Lower lobe of right lung (tissue), 2 donors: ENCODE results near the gene TMEM212. TPM values are rescaled to one million over a fixed set of nuclear protein-coding genes. Genes with fewer than 3 reads are reported as not detected.

Experiments
- ATAC-seq, 2 donors: fragments of 200-7000 bp; cut with Tn5 transposase; one replicate each; pipeline ENCODE4 v1.9.1; 2020 to 2022; ENCODE audit warnings: mild to moderate bottlenecking in 2 of 2, moderate library complexity in 2 of 2
- DNase-seq: peaks from one replicate; pipeline ENCODE4 v3.0.0-alpha.2; 2020
- H3K27ac ChIP-seq: fragments of 200-600 bp; one replicate; pipeline ENCODE4 v1.8.0; 2022
- H3K27me3 ChIP-seq: fragments of 200-600 bp; one replicate; pipeline ENCODE4 v1.8.0; 2022; ENCODE audit warnings: low read depth
- H3K36me3 ChIP-seq: fragments of 200-600 bp; one replicate; pipeline ENCODE4 v1.8.0; 2022; ENCODE audit warnings: mild to moderate bottlenecking
- H3K4me1 ChIP-seq: fragments of 200-600 bp; one replicate; pipeline ENCODE4 v1.8.0; 2022
- H3K4me3 ChIP-seq: fragments of 200-600 bp; one replicate; pipeline ENCODE4 v1.8.0; 2022; ENCODE audit warnings: mild to moderate bottlenecking
- H3K9me3 ChIP-seq: fragments of 200-600 bp; one replicate; pipeline ENCODE4 v1.8.0; 2022
- CTCF ChIP-seq: fragments of 200-600 bp; IDR thresholded peaks from one replicate; pipeline ENCODE4 v1.8.0; 2022; ENCODE audit warnings: antibody characterized with exemption, mild to moderate bottlenecking
- intact Hi-C: fragments of 100-400 bp; cut with DNase I; formaldehyde crosslinking; loops from one replicate; pipeline ENCODE4 v1.11.0; 2022
- total RNA-seq: library from RNA; stranded (reverse); fragmentation: NEBNext Ultra II Directional; extraction: Animal tissue kit (Norgen Biotek cat#: 25700); gene quantifications from one replicate; pipeline ENCODE4 v1.2.1, GENCODE V29; 2021
- donor health status: DM: no; HTN: yes; CAD: no; lungs with severe emphysema.

The TMEM212 gene
- total RNA-seq, 1 donor from 2014 or later, result 5.2 TPM

- Histone ChIP-seq H3K27ac (peak overlapping the region; percentile 87), H3K27me3 (no peaks in the 10 kb centered on the region), H3K4me3 (peak overlapping the region; percentile 60), H3K36me3 (no peaks in the 10 kb centered on the region), H3K9me3 (no peaks in the 10 kb centered on the region), H3K4me1 (peaks cover 36% of the 10 kb centered on the region)
- DNase-seq, result no peak
- ATAC-seq, result no peak
- no peak for TF ChIP-seq CTCF
- intact Hi-C loops, result no loop called here
Observed at GRCh38 chr3:171810629-171811294, 32.4 kb upstream of the TMEM212 start.

- H3K27ac ChIP-seq, result peak overlapping the region; percentile 87
- no peaks in the 10 kb centered on the region for H3K36me3 ChIP-seq
- ATAC-seq (peak; percentile 9 to 51), DNase-seq (no peak)
- H3K4me1 ChIP-seq, result peaks cover 30% of the 10 kb centered on the region
- intact Hi-C loops, result no loop called here
- no peak for TF ChIP-seq CTCF
- H3K4me3 ChIP-seq, result peak overlapping the region; percentile 60
- no peaks in the 10 kb centered on the region for H3K9me3 ChIP-seq
- H3K27me3 ChIP-seq, result no peaks in the 10 kb centered on the region
Observed at GRCh38 chr3:171811295-171811912, 31.7 kb upstream of the TMEM212 start.

DNA sequence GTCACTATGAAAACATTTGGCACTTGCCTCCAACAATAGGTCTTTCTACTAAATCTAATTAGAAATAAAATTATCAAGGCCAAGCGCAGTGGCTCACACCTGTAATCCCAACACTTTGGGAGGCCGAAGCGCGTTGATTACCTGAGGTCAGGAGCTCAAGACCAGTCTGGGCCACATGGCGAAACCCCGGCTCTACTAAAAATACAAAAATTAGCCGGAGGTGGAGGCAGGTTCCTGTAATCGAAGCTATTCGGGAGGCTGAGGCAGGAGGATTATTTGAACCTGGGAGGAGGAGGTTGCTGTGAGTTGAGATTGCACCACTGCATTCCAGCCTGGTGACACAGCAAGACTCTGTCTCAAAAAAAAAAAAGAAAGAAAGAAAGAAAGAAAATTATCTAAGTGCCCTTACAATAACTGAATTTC lies 31.2 kb upstream of the TMEM212 start:
- ATAC-seq, result no peak
- H3K4me3 ChIP-seq, result no peak overlapping the region
- no peak for DNase-seq
- peak overlapping the region; percentile 87 for H3K27ac ChIP-seq
- H3K9me3 ChIP-seq, result no peaks in the 10 kb centered on the region
- TF ChIP-seq CTCF, result no peak
- H3K36me3 ChIP-seq, result no peaks in the 10 kb centered on the region
- intact Hi-C loops, result no loop called here
- no peaks in the 10 kb centered on the region for H3K27me3 ChIP-seq
- peaks cover 25% of the 10 kb centered on the region for H3K4me1 ChIP-seq

- no peak for TF ChIP-seq CTCF
- H3K4me3 ChIP-seq, result no peak overlapping the region
- no peak for ATAC-seq
Observed at GRCh38 chr3:171812811-171813210, 30.3 kb upstream of the TMEM212 start.

GRCh38 chr3:171813278-171813896 lies 29.8 kb upstream of the TMEM212 start:
- no peak overlapping the region for H3K27ac ChIP-seq

More at GRCh38 chr3:171812811-171813210, 30.3 kb upstream of the TMEM212 start:
- intact Hi-C loops, result no loop called here
- DNase-seq, result no peak
- no peaks in the 10 kb centered on the region for H3K36me3 ChIP-seq
- no peaks in the 10 kb centered on the region for H3K9me3 ChIP-seq
- no peaks in the 10 kb centered on the region for H3K27me3 ChIP-seq
- H3K27ac ChIP-seq, result no peak overlapping the region
- peaks cover 23% of the 10 kb centered on the region for H3K4me1 ChIP-seq

More at GRCh38 chr3:171813278-171813896, 29.8 kb upstream of the TMEM212 start:
- H3K4me1 ChIP-seq, result peaks cover 23% of the 10 kb centered on the region
- no peak for ATAC-seq
- DNase-seq, result no peak
- TF ChIP-seq CTCF, result no peak
- no peaks in the 10 kb centered on the region for H3K36me3 ChIP-seq
- intact Hi-C loops, result no loop called here
- H3K27me3 ChIP-seq, result no peaks in the 10 kb centered on the region
- no peaks in the 10 kb centered on the region for H3K9me3 ChIP-seq
- H3K4me3 ChIP-seq, result no peak overlapping the region
